Inflammatory macrophage (primary cell): ENCODE results near the gene RAI1.
"Not testable (repeated sequence)": the region's sequence is repeated elsewhere in the genome, so short reads cannot be mapped to it uniquely, and the experiment has no call there.

Source experiments
- DNase-seq, 2 donors: peaks; one replicate each; pipeline ENCODE4 v3.0.0-alpha.2; 2020 to 2022
- total RNA-seq, 18 experiments: gene quantifications; one replicate each; lab custom pipeline; 2026; ENCODE audit warnings: mixed read lengths in 6 of 18, inconsistent platforms in 2 of 18; lab: John Stamatoyannopoulos, UW

The RAI1 gene, protein sequence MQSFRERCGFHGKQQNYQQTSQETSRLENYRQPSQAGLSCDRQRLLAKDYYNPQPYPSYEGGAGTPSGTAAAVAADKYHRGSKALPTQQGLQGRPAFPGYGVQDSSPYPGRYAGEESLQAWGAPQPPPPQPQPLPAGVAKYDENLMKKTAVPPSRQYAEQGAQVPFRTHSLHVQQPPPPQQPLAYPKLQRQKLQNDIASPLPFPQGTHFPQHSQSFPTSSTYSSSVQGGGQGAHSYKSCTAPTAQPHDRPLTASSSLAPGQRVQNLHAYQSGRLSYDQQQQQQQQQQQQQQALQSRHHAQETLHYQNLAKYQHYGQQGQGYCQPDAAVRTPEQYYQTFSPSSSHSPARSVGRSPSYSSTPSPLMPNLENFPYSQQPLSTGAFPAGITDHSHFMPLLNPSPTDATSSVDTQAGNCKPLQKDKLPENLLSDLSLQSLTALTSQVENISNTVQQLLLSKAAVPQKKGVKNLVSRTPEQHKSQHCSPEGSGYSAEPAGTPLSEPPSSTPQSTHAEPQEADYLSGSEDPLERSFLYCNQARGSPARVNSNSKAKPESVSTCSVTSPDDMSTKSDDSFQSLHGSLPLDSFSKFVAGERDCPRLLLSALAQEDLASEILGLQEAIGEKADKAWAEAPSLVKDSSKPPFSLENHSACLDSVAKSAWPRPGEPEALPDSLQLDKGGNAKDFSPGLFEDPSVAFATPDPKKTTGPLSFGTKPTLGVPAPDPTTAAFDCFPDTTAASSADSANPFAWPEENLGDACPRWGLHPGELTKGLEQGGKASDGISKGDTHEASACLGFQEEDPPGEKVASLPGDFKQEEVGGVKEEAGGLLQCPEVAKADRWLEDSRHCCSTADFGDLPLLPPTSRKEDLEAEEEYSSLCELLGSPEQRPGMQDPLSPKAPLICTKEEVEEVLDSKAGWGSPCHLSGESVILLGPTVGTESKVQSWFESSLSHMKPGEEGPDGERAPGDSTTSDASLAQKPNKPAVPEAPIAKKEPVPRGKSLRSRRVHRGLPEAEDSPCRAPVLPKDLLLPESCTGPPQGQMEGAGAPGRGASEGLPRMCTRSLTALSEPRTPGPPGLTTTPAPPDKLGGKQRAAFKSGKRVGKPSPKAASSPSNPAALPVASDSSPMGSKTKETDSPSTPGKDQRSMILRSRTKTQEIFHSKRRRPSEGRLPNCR (N-terminal part only)
- 3.2 to 23.4 (median 8.5) reads per million in 18 experiments for total RNA-seq

DNA sequence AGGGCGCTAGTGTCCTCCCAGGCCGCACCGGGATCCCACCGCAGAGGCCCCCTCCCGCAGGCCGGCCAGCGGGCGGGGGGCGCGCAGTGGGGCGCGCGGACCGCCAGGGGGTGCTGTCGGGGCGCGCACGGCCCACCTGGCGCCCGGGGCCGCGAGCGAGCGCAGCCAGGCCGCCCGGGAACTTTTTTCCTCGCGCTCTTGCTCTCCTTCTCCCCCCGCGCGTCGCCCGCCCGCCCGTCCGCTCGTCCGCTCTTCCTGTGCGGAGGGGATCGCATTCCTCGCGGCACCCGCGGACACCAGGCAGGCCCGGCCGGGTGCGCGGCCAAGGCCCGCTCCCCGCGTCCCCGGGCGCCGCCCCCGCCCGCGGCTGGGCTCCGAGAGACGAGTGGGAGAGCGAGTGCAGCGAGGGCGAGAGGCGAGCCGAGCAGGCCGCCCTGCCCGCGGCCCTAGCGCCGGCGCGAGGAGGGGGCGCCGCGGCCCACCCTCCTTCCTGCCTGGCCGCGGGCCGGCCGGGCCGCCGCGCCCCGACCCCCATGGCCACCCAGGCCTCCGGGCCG is at the start of gene RAI1:
Gene RAI1, plus strand, starts transcription at position 272 of the 557 bp plus-strand sequence. CDS start 111,491 bp downstream, outside the sequence.
- DNase-seq, result peak; percentile 54 to 67

DNA sequence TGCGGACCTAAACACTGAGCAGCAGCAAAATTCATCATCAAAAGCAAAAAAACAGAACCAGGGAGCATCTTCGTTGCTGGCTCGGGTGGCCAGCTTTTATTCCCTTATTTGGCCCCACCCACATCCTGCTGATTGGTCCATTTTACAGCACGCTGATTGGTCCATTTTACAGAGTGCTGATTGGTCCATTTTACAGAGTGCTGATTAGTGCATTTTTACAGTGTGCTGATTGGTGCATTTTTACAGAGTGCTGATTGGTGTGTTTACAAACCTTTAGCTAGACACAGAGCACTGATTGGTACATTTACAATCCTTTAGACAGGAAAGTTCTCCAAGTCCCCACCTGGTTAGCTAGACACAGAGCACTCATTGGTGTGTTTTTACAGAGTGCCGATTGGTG is 48.6 kb upstream of the RAI1 start:
- DNase-seq, result peak; percentile 28 to 43

DNA sequence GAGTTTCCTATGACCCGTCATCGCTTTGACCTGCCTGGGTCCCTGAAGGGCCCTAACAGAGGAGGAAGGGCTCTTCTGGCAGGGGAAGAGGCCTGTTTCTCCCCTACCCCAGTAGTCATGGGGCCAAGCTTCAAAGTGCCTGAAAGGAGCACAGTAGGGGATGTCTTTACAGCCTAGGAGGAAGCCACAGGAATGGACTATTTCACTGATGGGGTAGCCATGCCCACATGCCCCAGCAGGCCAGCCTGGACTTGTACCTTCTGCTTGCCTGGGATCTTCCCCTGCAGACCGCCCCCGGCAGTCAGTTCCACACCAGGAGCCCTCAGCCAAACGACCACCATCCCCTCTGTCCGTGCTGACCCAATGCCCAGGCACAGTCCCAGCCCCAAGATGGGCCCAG is 47.9 kb upstream of the RAI1 start:
- DNase-seq, result no peak

DNA sequence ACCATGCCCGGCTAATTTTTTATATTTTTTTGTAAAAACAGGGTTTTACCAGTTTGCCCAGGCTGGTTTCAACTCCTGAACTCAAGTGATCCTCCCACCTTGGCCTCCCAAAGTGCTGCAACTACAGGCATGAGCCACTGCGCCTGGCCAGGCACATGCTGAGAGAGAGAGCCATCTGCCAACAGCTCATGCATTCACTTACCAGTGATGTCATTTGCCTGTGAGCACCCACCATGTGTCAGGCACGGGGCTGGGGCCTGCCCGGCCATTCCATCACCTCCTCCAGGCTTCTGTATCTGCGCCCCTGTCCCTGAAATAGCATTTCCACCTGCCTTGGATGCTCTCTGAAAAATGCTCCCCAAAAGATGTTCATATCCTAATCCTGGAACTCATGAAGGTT is 46.1 kb upstream of the RAI1 start:
- DNase-seq, result no peak

DNA sequence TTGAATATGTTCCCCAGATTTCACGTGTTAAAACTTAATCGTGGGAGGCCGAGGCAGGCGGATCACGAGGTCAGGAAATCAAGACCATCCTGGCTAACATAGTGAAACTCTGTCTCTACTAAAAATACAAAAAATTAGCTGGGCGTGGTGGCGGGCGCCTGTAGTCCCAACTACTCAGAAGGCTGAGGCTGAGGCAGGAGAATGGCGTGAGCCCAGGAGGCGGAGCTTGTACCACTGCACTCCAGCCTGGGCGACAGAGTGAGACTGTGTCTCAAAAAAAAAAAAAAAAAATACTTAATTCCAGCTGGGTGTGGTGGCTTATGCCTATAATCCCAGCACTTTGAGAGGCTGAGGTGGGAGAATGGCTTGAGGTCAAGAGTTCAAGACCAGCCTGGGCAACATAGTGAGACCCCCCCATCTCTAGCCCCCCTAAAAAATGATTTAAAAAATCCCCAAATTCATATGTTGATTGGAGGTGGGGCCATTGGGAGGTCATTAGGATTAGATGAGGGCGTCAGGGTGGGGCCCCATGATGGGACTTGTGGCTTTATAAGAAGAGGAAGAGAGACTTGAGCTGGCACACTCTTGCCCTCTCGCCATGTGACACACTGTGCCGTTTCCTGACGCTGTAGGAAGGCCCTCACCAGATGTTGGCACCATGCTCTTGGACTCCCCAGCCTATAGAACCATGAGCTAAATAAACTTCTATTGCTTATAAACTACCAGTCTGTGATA is 45.6 kb upstream of the RAI1 start:
- DNase-seq, result peak; percentile 75 to 87

DNA sequence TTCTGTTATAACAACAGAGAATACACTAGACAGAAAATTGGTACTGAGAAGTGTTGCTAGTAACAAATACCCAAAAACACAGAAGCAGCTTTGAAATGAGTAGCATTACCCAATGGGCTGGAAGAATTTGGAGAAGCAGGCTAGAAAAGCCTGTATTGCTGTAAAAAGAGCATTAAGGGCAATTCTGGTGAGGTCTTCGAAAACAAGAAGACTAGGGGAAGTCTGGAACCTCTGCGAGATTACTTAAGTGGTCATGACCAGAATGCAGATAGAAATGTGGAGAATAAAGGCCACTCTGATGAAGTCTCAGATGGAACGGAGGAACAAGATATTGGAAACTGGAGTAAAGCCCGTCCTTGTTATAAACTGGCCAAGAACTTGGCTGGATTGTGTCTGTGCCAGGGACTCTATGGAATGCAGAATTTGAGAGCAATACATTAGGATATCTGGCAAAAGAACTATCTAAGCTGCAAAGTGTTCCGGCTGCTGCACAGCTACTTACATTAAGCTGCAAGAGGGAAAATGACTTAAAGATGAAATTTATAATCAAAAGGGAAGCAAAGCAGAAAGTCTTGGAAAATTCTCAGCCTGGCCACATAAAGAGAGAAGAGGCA is 44.9 kb upstream of the RAI1 start:
- peak; percentile 62 to 81 for DNase-seq

DNA sequence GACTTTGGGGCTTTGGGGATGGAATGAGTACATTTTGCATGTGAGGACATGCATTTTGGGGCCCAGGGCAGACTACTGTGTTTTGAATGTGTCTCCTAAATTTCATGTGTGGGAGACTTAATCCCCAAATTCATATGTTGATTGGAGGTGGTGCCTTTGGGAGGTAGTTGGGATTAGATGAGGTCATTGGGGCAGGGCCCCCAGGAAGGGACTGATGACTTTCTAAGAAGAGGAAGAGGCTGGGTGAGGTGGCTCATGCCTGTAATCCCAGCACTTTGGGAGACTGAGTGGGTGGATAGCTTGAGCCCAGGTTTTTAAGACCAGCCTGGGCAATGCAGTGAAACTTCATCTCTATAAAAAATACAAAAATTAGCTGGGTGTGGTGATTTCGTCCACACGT is 42.8 kb upstream of the RAI1 start:
- peak; percentile 37 to 41 for DNase-seq

DNA sequence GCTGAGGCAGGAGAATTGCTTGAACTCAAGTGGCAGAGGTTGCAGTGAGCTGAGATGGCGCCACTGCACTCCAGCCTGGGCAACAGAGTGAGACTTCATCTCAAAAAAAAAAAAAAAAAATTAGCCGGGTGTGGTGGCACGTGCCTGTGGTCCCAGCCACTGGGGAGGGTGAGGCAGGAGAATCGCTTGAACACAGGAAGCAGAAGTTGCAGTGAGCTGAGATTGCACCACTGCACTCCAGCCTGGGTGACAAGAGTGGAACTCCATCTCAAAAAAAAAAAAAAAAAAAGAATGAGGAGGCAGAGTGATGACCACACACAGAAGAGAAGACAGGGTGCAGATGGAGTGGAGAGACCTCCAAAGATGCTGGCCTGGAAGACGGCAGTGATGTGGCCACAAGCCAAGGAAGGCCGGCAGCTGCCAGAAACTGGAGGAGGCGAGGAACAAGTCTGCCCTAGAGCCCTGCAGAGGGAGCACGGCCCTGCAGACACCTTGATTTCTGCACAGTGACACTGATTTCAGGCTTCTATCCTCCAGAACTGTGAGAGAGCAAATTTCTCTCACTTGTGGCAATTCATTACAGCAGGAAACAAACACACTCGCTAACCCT is 41.5 kb upstream of the RAI1 start:
- DNase-seq, result peak; percentile 70 to 76

DNA sequence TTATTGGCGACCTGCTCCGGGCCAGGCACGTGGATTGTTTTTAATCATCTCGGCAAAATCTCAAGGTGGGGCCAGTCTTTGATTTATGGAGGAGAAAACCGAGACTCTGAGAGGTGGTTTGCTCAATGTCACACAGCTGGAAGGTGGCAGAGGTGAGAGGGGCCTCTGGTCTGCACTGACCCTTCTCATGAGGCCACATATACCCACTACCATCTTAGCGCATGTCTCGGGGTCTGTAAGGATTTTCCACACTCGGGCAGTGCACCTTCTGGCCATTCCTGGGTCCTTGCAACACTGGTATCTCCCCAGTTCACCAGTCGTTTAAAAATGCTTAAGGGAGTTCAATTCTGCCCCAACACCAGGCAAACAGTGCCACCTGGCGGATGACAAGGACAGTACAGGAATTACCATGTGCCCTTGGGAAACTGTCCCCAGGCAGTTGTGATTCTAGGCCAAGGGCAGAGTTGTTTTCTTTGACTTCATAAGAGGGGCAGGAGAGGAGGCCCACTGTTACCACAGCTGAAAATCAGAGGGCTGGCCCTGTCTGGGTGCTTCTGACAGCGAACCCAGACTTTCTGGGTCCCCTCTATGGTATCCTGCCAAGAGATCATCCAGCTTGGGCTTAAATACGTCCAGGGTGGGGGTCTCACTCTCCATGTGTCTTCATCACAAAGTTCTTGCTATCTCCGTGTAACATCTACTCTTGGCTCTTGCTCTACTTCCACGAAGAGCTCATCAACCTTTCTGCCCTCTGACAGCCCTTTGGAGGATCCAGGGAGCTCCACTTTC is 39.4 kb upstream of the RAI1 start:
- peak; percentile 85 to 88 for DNase-seq

DNA sequence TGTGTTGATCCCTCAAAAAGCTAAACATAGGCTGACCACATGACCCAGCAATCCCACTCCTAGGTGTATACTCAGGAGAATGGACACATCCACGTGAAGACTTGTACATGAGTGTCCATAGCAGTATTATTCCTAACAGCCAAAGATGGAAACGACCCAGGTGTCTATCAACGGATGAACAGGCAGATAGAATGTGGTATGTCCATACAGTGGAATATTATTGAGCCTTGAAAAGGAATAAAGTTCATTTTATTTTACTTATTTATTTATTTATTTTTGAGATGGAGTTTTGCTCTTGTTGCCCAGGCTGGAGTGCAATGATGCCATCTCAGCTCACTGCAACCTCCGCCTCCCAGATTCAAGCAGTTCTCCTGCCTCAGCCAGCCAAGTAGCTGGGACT is 36.1 kb upstream of the RAI1 start:
- DNase-seq, result not testable (repeated sequence)

DNA sequence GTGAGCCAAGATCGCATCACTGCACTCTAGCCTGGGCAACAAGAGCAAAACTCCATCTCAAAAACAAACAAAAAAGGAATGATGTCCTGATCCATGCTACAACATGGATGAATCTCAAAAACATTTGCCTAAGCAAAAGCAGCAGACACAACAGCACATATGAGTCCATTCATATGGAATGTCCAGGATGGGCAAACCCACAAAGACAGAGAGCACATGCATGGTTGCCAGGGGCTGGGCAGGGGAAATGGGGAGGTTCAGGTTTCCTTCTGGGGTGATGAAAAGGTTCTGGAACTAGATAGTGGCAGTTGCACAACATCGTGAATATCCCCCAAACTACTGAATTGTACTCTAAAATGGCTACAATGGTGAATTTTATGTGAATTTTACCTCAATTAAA is 35.3 kb upstream of the RAI1 start:
- DNase-seq, result no peak

DNA sequence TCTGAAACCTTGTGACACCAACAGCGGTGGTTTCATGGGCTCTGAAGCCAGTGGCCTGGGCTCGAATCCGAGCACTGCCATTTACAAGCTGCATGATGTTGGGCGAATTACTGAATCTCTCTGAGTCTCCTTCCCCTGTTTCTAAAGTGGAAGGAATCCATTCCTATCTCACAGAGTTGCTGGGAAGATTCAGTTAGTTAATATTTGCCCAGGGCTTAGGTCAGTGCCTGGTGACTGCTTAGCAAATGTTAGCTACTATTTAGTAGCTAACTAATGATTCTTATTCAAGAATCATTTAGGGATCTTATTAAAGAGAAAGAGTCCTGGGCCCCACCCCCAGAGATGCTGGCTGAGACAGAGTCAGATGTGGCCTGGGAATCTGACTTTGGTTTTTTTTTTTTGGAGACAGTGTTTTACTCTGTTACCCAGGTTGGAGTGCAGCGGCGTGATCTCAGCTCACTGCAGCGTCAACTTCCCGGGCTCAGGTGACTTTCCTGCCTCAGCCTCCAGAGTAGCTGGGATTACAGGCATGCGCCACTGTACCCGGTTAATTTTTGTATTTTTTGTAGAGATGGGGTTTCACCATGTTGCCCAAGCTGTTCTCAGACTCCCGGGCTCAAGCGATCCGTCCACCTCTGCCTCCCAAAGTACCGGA is 33.6 kb upstream of the RAI1 start:
- DNase-seq, result no peak

DNA sequence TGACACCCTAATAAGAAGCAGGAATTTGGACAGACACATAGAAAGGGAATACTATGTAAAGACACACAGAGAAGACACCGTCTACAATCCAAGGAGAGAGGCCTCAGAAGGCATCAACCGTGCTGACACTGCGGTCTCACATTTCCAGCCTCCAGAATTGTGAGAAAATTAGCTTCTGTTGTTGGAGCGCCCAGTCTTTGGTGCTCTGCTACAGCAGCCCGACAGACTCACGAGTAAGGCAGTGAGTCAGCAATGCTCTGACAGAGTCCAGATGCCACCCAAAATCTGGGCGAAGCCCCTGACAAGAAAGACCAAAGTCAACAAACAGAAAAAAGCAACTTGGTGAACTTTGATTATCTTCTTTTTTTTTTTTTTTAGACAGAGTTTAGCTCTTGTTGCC is 32.5 kb upstream of the RAI1 start:
- no peak for DNase-seq

DNA sequence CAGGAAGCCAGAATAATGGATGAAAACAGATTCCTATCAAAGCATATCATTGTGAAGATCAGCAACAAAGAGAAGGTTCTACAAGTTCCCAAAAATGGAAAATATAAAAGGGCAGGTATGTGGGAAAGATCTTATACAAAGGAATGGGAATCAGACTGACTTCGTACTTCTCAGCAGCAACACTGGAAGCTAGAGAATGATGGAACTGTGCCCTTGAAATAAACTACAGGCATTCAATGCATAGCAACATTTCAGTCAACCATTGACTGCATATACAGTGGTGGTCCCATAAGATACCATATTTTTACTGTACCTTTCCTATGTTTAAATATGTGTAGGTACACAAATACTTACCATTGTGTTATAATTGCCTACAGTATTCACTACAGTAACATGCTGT is 30.3 kb upstream of the RAI1 start:
- DNase-seq, result no peak

DNA sequence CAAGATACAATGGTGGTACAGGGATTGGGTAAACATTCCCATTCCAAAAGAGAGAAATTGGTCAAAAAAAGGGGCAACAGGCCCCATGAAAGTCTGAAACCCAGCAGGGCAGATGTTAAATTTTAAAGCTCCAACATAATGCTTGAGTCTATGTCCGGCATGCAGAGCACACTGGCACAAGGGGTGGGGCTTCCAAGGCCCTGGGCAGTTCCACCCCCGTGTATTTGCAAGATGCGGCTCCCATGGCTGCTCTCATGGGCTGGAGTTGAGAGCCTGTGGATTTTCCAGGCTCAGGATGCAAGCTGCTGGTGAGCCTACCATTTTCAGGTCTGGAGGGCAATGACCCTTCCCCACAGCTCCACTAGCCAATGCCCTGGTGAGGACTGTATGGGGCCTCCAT is 27.9 kb upstream of the RAI1 start:
- no peak for DNase-seq

DNA sequence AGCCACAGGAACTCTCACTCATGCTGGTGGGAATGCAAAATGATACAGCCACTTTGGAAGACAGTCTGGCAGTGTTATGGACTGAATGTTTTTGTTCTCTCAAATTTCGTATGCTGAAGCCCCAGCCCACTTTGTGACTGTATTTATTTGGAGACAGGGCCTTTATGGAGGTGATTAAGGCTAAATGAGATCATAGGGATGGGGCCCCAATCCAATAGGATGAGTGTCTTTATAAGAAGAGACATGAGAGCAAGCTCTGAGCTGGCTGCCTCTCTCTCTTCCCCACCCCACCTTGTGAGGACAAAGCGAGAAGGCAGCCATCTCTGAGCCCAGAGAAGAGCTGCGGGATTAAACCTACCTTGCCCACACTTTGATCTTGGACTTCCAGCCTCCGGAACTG is 21.9 kb upstream of the RAI1 start:
- no peak for DNase-seq

DNA sequence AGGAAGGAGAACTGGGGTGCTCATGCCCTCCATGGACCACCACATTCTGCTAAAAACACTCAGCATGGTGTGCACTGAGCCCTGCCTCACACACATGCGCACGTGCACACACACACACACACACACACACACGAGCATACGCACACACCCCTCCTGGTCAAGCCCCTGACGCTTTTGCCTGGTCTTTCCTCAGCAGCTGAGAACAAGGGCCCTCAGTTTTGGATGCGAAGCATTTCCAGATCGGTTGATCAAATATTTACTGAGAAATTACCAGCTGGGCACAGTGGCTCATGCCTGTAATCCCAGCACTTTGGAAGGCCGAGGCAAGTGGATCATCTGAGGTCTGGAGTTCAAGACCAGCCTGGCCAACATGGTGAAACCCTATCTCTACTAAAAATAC is 20.1 kb upstream of the RAI1 start:
- no peak for DNase-seq

DNA sequence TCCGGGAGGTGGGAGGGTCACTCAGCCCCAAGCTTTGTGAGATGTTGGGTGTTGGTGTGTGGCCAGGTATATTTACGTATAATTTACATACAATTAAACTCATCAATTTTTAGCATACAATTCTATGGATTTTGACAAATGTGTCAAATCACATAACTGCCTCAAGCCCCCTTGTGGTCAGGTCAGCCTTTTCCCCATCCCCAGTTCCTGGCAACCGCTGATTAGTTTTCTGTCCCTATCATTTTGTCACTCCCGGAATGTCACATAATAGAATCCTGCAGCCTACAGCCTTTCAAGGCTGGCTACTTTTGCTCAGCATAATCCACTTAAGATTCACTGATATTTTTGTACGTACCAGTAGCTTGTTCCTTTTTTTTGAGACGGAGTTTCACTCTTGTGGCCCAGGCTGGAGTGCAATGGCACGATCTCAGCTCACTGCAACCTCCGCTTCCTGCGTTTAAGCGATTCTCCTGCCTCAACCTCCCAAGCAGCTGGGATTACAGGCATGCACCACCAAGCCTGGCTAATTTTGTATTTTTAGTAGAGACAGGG is 19.3 kb upstream of the RAI1 start:
- DNase-seq, result peak; percentile 20 to 25
